ENCODE data around the gene ENKD1. TPM values are rescaled to one million over a fixed set of nuclear protein-coding genes. Genes with fewer than 3 reads are reported as not detected.

ENKD1 gene
- polyA plus RNA-seq, 2 of the 4 experiments (the other 2 are of a cell fraction) = 4.0 to 12.2 TPM

- CTCF ChIA-PET = interaction anchor here (1.1 kb wide), 1 partner anchor 308 kb away, joined by 4 read pairs; no protein-coding TSS in a partner anchor
- no peaks in the 10 kb centered on the region for H3K4me1 ChIP-seq
- H3K4me3 ChIP-seq = no peak overlapping the region
- POLR2A ChIA-PET = interaction anchor here (0.7 kb wide), 1 partner anchor 165 kb away, joined by 8 read pairs; no protein-coding TSS in a partner anchor
- TF ChIP-seq RARB (CRISPR knock-in tag; IDR thresholded peaks at IDR 0.05) (no peak), ZFP36 (IDR thresholded peaks at IDR 0.05; ENCODE audit: borderline replicate concordance, partially characterized antibody) (no peak), JUN (IDR thresholded peaks at IDR 0.05) (no peak), MYC (IDR thresholded peaks at IDR 0.05; ENCODE audit: borderline replicate concordance, low read length) (no peak), MAFK (IDR thresholded peaks at IDR 0.05; ENCODE audit: partially characterized antibody) (no peak), TFCP2L1 (CRISPR knock-in tag; IDR thresholded peaks at IDR 0.05) (no peak), GATA3 (IDR thresholded peaks at IDR 0.05; ENCODE audit: borderline replicate concordance) (no peak), FOXS1 (CRISPR knock-in tag; IDR thresholded peaks at IDR 0.05) (no peak), NFE2L2 (conservative IDR thresholded peaks at IDR 0.05; ENCODE audit: low read length) (no peak), CBX2 (IDR thresholded peaks at IDR 0.05; ENCODE audit: borderline replicate concordance, low read depth) (no peak), CHD4 (IDR thresholded peaks at IDR 0.05; ENCODE audit: borderline replicate concordance) (no peak), RFX5 (IDR thresholded peaks at IDR 0.05) (no peak), CBX8 (IDR thresholded peaks at IDR 0.05) (no peak), POLR2A (IDR thresholded peaks at IDR 0.05; ENCODE audit: low read length) (no peak), JUNB (IDR thresholded peaks at IDR 0.05) (no peak)
- TF ChIP-seq, protein P1, sequence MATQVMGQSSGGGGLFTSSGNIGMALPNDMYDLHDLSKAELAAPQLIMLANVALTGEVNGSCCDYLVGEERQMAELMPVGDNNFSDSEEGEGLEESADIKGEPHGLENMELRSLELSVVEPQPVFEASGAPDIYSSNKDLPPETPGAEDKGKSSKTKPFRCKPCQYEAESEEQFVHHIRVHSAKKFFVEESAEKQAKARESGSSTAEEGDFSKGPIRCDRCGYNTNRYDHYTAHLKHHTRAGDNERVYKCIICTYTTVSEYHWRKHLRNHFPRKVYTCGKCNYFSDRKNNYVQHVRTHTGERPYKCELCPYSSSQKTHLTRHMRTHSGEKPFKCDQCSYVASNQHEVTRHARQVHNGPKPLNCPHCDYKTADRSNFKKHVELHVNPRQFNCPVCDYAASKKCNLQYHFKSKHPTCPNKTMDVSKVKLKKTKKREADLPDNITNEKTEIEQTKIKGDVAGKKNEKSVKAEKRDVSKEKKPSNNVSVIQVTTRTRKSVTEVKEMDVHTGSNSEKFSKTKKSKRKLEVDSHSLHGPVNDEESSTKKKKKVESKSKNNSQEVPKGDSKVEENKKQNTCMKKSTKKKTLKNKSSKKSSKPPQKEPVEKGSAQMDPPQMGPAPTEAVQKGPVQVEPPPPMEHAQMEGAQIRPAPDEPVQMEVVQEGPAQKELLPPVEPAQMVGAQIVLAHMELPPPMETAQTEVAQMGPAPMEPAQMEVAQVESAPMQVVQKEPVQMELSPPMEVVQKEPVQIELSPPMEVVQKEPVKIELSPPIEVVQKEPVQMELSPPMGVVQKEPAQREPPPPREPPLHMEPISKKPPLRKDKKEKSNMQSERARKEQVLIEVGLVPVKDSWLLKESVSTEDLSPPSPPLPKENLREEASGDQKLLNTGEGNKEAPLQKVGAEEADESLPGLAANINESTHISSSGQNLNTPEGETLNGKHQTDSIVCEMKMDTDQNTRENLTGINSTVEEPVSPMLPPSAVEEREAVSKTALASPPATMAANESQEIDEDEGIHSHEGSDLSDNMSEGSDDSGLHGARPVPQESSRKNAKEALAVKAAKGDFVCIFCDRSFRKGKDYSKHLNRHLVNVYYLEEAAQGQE (IDR thresholded peaks at IDR 0.05) = no peak
- no peak overlapping the region for H3K27ac ChIP-seq
- DNase-seq (ENCODE audit: low read depth in 1 of 2, low spot score in 1 of 2) (no peak), ATAC-seq (no peak), FAIRE-seq (no peak)
- 86% methylated on average over 1 of the region's 1 CpG for WGBS (ENCODE audit: missing lambda C conversion rate)
- no peak overlapping the region for H3K4me2 ChIP-seq
- H3K9me3 ChIP-seq = peaks cover 10% of the 10 kb centered on the region
These were observed 34.9 kb upstream of the ENKD1 start for GRCh38 chr16:67701420-67701819.

- no peaks in the 10 kb centered on the region for H3K4me1 ChIP-seq
- H3K4me3 ChIP-seq = no peak overlapping the region
- no peak for TF ChIP-seq EHF (CRISPR knock-in tag; IDR thresholded peaks at IDR 0.05)
- TF ChIP-seq KDM1A (IDR thresholded peaks at IDR 0.05; ENCODE audit: low read depth) = no peak
- no peak for TF ChIP-seq HOXA7 (CRISPR knock-in tag; IDR thresholded peaks at IDR 0.05)
- no peak for TF ChIP-seq PBX3 (IDR thresholded peaks at IDR 0.05)
- TF ChIP-seq RNF2 (IDR thresholded peaks at IDR 0.05; ENCODE audit: borderline replicate concordance, low read depth) = no peak
- no peak for TF ChIP-seq ZC3H11A (IDR thresholded peaks at IDR 0.05)
- TF ChIP-seq TP53 (CRISPR knock-in tag; IDR thresholded peaks at IDR 0.05) = no peak
- TF ChIP-seq KDM5A (IDR thresholded peaks at IDR 0.05) = no peak
- no peak for TF ChIP-seq ZFP36 (IDR thresholded peaks at IDR 0.05; ENCODE audit: borderline replicate concordance, partially characterized antibody)
- no peak for TF ChIP-seq RARB (CRISPR knock-in tag; IDR thresholded peaks at IDR 0.05)
- TF ChIP-seq, protein P2, sequence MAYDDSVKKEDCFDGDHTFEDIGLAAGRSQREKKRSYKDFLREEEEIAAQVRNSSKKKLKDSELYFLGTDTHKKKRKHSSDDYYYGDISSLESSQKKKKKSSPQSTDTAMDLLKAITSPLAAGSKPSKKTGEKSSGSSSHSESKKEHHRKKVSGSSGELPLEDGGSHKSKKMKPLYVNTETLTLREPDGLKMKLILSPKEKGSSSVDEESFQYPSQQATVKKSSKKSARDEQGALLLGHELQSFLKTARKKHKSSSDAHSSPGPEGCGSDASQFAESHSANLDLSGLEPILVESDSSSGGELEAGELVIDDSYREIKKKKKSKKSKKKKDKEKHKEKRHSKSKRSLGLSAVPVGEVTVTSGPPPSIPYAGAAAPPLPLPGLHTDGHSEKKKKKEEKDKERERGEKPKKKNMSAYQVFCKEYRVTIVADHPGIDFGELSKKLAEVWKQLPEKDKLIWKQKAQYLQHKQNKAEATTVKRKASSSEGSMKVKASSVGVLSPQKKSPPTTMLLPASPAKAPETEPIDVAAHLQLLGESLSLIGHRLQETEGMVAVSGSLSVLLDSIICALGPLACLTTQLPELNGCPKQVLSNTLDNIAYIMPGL (CRISPR knock-in tag; IDR thresholded peaks at IDR 0.05; ENCODE audit: borderline replicate concordance) = no peak
- no peak for TF ChIP-seq CHD4 (IDR thresholded peaks at IDR 0.05; ENCODE audit: borderline replicate concordance)
- TF ChIP-seq HOXB13 (CRISPR knock-in tag; IDR thresholded peaks at IDR 0.05; ENCODE audit: low read depth) = no peak
- no peak for TF ChIP-seq SREBF2 (IDR thresholded peaks at IDR 0.05)
- no peak for TF ChIP-seq GATA3 (IDR thresholded peaks at IDR 0.05; ENCODE audit: borderline replicate concordance)
- TF ChIP-seq RFX5 (IDR thresholded peaks at IDR 0.05) = no peak
- TF ChIP-seq, protein P3, sequence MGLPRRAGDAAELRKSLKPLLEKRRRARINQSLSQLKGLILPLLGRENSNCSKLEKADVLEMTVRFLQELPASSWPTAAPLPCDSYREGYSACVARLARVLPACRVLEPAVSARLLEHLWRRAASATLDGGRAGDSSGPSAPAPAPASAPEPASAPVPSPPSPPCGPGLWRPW (IDR thresholded peaks at IDR 0.05) = no peak
- DNase-seq (ENCODE audit: low read depth in 1 of 2, low spot score in 1 of 2) (no peak), FAIRE-seq (no peak), ATAC-seq (no peak)
- WGBS (ENCODE audit: missing lambda C conversion rate) = 93% methylated on average over 7 of the region's 7 CpGs
- H3K4me2 ChIP-seq = no peak overlapping the region
- no peak overlapping the region for H3K27ac ChIP-seq
- CTCF ChIA-PET = interaction anchor here (1.6 kb wide), 1 partner anchor 27 kb away, joined by 4 read pairs; no protein-coding TSS in a partner anchor
- POLR2A ChIA-PET = no interaction called here
- peaks cover 10% of the 10 kb centered on the region for H3K9me3 ChIP-seq
These were observed 32.7 kb upstream of the ENKD1 start for GRCh38 chr16:67699265-67699664.
